SKM-1 treated with dmso at 0.1 percent for 144 hours (cell line): ENCODE results near the gene PKNOX2.

Experiments used
- DNase-seq: peaks from one replicate; lab custom pipeline; 2025; ENCODE audit not compliant: unreplicated experiment; lab: John Stamatoyannopoulos, UW

The PKNOX2 gene

DNA sequence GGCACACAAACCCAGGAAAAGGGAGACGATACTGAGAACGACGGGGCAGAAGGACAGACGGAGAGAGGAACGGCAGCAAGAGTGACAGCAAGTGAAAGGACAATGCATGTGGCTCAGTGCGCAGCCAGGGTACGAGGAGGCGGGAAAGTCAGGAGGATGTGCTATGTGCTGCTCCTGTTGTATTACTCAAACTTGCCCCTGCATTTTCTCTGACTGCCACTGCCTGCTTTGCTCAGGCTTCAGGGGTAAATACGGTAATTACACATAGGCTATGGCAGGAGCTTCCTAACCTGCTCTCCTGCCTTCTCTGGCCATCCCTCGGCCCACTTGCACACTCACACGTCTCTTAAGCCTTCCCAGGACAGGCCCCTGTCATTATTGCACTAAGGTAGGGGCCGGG lies 236.7 kb downstream of the PKNOX2 start:
- DNase-seq, result no peak

DNA sequence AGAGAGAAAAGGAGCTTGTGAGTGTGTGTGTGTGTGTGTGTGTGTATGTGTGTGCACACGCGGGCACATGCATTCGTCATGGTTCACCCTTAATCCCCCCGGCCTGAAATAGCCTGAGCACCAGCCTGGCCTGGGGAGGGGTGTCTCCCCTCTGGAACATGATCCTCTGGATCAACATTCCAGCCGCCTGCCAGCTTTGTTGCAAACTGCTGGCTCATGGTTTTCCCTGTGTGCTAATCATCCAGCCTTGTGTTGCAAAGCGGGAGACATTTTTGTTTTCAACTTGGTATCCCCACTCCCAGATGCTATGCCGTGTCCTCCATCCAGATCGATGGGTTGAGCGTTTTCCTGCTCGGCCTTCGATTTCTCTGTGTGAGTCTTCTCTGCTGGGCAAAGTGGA lies 237.2 kb downstream of the PKNOX2 start:
- no peak for DNase-seq

DNA sequence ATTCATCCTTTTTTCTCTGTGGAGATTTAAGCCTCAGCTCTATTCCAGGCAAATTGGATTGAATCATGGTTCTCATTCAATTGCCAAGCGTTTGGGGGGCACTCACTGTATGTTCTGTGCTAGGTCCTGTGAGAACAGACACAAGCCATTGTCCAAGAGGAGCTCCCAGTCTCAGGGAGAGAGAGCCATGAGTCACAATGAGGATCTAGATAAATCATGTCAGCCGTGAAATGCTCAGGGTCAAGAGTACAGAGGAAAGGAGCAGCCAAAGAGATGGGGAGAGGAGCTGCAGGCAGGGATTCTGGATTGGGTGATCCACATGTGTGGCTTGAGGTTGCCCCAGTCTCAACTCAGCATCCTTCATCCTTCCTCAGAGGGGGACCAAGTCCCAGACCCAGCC lies 237.9 kb downstream of the PKNOX2 start:
- no peak for DNase-seq

DNA sequence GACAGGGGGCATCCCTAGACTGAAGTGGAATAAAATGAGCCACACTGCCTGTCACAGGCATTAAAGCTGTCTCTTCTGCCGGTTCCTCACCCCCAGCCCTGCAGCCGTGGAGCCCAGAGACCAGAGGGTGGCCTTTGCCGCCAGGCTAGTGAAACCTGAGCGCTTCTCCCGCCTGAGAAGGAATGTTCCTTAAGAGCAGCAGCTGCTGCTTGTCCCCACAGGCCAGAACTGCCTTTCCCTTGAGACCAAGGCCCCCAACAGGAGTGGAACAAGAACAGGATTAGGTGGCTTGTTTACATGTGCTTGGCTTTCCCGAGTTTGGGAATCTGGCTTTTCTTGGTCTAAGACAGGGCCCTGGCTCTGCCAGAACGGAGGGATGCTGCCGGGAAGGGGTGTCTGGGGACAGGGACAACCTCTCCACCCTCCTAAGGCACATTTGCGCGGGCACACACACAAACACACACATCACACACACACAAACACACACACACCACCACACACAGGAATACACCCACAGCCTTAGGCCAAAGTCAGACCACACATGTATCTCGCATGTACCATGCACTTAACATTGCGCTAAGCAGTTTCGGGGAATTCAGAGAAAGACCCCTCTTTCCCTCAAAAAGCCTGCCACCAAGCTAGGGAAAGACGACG lies 239.7 kb downstream of the PKNOX2 start:
- DNase-seq, result no peak

DNA sequence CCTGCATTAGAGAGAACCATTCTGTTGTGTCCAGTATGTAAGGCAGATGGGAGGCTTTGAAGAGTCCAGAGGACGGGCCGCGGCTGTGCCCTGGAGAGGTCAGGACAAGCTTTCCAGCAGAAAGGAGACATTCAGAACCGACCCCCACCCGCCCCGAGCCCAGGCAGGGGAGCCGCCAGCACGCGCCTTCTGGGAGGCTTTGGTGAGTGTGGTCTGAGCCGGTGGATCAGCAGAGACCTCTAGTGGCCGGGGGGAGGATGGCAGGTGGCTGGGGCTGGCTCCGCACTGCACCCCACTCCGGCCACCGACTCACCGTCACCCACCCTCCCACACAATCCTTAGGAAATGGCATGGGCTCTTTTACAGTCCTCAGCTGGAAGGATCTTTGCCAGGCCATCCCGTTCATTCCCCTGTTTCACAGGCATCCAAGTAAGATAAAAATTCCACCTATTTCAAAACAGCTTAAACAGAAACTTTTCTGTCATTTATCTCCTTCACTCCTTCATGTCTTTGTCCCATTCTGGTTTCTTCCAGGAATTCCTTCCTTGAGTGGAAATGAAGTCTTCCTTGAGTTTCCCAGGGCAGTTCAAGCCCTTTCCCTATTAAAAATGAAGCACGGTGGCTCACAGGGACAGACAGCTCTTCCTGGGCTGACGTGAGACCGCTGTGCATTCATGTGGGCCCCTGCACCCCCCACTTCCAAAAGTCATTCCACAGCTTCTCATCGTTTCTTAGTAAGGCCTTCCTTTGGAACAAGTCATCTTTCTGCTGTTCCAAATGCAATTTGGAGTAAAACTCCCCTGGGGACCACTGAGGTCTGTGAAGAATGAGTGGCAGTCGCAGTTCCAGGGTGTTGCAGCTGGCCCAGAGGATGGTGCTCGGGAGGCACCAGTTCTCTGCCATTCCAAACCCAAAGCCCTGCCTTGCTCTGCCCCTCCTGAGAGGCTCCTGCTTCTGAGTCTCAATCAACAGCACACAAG lies 240.6 kb downstream of the PKNOX2 start:
- DNase-seq, result peak; percentile 50

DNA sequence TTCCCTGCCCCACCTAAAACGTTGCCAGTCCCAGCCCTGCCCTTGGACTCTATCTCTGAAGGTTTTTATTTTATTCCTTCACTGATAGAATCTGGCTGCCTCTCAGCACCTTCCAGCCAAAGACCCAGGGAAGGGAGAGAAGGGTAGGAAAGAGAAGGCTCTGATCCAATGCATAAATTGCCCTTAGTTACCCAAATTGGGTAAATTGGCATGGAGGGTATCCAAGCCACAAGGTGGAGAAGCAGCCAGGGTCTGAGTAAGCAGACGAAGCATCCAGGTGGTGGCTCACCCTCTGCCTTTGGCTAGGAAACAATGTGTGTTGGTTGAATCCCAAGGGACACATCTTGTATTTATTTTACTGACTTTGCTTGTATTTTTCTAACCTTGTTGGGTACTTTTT lies 242.5 kb downstream of the PKNOX2 start:
- no peak for DNase-seq

DNA sequence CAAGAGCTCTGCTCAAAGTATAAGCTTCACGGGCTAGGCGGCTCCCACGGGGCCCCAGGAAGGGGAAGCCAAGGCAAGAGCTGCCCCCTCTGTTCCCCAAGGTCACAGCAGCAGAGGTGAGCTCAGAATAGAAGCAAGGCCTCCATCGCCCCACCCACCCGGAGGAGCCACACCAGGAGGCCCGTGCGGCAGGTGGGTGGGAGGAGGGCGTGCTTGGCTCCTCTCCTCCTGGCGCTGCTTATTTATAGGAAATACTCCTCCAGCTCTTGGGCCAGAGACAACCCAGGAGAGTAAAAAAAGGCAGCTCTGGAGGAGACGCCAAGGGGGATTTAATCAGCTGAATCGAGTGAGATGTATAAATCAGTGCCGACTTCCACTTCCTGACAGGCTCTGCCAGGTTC lies 243.8 kb downstream of the PKNOX2 start:
- no peak for DNase-seq

DNA sequence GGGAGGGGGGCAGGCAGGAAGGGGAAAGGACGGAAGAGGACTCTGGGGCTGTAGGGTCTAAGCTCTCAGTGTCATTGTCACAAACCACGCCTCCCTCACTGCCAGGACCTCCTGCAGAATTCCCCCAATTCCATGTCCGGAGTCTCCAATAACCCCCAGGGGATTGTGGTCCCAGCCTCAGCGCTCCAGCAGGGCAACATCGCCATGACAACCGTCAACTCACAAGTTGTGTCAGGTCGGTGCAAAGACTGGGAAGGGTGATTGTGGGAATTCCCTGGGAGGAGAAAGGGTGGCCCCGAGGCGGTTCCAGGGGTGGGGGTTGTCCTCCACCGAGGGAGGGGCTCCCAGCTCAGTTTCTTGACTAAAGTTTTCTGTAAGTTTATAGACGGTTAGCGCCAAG lies 245.5 kb downstream of the PKNOX2 start:
- DNase-seq, result no peak

DNA sequence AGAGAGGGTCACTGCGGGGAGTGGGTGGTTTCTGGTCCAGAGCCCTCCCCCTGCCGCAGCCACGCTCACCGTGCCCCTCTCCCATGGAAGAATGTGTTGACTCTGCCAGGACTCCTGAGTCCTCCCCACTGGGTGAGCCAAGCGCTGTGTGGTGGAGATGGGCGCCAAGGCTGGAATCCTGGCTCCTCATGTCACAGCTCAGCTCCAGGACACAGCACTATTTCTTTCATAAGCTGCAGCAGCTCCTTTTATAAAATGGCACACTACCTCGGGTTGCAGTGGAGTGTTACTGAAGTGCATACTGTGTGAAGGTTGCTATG lies 247.6 kb downstream of the PKNOX2 start:
- no peak for DNase-seq

DNA sequence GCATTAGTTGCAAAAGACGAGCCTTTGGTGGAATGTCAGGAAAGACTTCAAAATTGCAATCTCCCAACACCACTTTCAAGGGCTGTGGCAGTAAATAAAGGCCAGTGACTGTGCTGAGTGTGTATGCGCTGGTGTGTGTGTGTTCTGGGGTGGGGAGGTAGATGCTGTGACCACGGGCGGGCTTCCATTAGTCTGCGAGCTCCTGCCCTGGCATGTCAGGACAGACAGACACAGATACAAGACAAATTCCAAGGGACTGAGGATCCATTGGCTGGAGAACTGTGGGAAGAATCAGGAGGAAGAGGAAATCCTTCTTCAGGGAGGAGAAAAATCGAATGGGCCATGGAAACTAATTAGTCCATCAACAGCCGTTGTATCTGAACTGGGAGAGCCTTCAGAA lies 248.0 kb downstream of the PKNOX2 start:
- DNase-seq, result no peak

DNA sequence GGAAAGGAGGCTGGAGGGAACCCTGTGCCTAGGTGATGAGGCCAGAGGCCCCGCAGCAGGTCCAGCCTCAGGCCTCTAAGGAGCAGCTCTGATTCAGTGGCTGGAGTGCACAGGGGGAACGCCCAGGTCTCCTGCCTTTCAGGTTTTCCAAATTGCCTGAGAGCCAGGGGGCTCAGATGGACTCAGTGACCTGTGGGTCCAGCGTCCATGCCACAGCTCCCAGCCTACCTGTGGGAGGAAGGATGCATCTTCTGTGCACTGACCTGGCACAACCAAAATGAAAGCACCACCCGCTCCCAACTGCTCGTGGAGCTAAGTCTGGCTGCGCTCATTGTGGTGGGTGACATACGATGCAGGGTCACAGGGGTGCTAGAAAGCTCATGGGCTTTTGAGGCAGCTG lies 248.7 kb downstream of the PKNOX2 start:
- no peak for DNase-seq

DNA sequence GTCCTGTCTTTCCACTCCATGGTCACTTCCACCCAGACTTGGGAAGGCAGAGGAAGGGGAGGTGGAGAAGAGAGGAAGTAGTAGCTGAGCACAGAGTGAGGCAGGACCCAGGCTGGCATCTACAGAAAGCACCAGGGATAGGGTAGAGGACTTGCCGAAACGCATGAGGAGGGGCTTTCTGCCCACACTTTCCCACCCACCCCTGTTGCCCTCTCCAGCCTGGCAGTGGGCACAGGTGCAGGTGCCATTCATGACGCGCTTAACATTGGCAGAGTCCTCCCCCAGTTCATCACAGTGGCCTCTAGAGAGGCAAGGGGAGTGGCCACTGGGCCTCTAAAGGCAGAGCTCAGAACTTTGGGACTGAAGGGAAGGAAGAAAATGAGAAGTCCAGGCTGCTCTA lies 249.6 kb downstream of the PKNOX2 start:
- DNase-seq, result no peak

DNA sequence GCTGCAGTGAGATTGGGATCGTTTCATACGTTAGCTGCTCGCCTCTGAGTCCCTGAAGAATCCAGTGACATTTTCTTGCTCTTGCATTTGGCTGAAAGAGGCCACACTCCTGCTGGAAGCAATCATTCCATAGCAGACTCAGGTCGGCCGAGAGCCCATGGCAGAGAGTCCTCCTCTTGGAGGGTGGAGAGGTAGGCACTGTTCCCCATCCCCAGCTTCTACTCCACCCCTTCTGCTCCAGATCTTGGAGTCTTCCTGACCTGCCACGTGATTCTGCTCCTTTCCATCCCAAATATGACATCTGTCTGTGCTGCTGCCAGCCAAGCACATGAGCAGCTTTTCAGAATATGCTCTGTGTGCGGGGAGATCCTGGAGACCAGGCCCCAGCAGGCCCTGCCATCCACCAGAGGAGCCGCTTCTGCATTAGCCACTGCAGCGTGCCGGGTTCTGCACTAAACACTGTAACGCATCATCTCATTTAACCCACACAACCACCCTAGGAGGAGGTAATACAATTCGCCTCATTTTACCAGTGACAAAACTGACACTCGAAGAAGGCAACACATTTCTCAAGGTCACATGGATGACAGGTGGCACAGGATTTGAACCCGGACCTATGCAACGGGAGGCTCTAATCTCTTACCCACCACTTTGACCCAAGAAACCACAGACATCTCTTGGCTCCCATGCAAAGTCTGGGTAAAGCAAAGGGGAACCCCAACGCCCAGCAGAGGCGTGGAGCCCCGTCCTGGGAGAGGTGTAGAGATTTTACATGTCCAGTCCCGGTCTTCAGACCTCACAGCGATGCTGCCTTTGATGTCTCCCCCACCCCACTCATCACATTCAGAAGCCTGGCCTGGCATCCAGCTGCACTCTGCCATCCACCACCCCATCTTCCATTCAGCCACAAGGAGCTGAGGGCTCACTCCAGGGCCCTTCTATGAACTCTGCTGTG lies 252.7 kb downstream of the PKNOX2 start:
- no peak for DNase-seq

DNA sequence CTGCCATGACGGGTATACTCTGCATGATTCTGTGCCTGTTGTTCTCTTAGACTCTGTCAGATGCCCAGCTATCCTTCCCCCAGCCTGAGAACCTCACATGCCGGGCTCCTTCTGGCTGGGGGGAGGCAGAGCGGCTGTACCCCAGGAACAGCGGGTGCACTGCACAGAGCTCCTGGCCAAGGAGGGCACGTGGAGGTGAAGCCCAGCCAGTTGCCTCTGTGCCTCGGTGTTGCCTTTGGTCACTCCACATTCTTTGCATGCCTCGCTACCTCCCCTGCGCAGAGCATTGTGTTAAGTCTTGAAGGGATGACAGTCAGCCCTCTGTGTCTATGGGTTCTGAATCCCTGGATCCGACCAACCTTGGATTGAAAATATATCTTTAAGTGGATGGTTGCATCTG lies 253.8 kb downstream of the PKNOX2 start:
- DNase-seq, result no peak

DNA sequence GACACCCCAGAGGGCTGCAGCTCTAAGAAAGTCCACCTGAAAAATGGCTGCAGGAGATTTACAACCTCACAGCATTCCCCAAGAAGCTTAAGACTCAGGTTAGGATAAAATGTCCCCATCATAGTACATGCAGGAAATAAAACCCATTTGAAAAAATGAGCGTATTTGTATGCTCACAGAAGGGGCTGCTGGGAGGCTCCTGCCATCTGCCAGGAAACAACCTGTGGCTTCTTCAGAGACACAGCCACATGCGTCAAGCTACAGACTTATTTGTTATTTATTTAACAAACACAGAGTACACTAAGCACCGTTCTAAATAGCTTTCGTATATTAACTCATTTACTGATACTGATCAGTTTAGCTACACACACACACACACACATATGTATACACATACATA lies 258.1 kb downstream of the PKNOX2 start:
- no peak for DNase-seq

DNA sequence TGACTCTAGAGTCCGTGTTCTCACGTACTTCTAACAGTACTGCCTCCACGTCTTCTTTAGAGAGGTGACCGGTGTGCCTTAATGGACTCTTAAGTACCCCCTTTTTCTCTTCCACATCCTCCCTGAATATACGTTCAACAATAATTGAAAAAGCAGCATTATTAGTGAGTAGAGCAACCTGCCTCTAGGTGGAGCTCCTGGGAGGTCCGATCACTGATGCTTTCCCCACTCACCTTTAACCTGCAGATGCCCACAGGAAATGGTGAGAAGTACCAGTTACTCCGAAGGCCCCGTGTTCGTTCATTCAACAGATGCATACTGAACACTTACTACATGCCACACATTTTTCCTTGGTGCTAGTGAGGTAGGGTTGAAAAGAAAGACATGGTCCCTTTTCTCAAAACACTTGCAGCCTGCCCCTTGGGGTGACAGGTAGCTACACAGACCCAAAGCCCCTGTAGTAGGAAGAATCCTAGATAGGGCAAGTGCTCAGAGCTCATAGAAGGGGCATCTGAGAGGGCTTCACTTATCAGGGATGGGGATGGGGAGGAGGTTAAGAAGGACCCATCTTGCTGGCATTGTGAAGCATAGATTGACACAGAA lies 258.8 kb downstream of the PKNOX2 start:
- no peak for DNase-seq

DNA sequence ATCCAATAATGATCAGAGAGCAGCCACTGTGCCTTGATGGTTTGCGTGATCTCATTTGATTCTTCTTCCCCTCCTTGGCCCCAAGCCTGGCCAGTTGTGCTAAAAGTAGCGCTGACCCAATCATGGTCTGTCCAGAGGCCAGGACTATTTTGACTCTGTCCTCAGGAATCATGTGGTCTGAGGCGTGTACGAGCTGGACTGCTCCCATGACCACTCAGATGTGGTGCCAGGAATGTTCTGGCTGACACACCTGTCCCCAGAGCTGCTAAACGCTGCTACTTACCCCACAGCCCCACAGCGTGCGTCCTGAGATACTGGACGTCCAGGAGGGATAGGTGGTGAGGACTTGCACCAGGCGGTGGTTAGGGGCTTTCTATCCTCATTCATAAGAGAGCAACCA lies 261.1 kb downstream of the PKNOX2 start:
- no peak for DNase-seq

DNA sequence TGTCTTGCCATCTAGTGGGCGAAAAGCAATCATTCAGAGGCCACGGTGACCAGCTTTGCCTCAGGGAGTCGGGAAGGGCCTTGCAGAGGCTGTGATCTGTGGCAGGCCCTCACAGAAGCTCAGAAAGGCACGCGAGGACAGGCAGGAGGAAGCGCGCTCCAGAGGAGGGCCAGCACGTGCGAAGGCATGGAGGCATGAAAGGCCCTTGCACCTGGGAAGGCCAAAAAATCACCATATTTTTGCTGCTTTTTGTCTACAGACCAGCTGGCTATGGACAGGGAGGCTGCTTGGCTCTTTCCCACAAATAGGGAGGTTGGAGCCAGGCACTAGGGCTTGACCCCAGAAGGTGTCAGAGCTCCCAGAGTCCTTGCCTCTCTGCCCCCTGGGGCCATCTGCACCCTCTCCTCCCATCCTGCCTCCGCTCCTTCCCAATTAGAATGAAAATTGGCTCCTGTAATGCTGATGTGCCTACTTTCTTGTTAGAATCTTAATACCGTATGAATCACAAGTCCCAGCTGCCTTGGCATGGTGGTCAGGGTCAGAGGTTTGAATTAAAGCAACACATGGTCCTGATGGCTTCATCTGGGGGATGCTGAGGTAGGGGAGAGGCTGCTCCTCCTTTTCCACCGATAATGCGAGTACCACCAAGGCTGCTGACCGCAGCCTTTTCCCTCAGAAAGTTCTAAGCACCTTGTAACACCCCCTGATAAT lies 262.4 kb downstream of the PKNOX2 start:
- no peak for DNase-seq

DNA sequence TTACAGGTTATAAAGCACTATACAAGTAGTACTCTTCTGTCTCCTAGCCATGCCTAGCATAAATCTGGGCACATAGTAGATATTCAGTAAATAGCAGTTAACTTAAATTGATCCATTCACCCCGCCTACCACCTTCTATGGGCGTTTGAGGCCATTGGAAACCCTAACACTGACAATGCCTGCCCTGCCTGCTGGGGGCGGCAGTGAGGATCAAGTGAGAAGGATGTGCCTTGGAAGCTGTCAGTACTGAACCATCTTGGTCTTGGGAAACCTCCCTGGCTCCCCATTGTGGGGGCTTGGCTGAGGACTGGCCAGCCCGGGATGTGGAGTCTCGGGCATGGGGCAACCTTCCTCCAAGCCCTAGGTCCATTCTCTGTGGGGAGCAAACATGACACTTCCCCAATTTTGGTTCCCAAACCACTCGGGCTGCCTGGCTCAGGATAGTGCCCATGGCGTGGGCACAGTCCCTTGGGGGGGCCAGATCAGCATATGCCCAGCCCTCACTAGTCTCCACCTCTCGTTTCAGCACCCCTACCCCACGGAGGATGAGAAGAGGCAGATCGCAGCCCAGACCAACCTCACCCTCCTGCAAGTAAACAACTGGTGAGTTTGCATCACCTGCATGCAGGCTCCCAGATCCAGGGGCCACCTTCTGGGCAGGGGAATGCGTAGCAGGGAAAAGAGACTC lies 264.1 kb downstream of the PKNOX2 start:
- no peak for DNase-seq

DNA sequence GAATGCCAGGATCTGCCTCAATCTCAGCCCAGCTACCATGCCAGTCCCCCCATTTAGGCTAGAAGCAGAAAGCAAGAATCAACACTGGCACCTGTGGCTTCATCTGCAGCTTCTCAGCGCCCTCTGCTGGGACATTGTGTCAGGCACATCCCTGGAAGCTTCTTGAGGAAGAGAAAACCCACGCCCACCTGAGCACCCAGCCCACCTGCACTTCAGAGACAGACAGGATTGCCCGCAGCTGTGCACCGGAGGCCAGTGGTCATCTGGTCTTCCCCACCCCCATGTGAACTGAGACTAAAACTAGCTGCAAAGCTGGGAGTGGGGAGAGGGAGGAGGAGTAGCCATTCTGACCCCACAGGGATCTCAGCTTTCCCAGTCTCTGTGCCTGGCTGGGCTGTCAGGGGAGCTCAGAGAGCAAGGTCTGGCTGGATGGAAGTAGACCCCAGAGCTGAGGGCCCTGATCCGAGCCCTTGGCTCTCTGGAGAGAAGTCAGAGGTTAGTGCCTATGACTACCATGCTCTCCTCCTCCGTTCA lies 264.7 kb downstream of the PKNOX2 start:
- peak; percentile 4 for DNase-seq
